ENCODE measurements around the gene AMIGO3. TPM values are rescaled to one million over a fixed set of nuclear protein-coding genes. Genes with fewer than 3 reads are reported as not detected.

Gene AMIGO3
- polyA plus RNA-seq, 1 experiment: not detected

- no peaks in the 10 kb centered on the region for H3K27me3 ChIP-seq (ENCODE audit: control insufficient read depth, insufficient read depth, low read length)
- no peak for DNase-seq (ENCODE audit: low read depth)
- CTCF ChIA-PET: no interaction called here
- TF ChIP-seq CTCF (IDR thresholded peaks at IDR 0.05; ENCODE audit: insufficient read depth, low read depth, low read length): no peak
- no peak overlapping the region for H3K4me3 ChIP-seq (ENCODE audit: low read depth, low read length)
- POLR2A ChIA-PET: no interaction called here
- peaks cover 22% of the 10 kb centered on the region for H3K36me3 ChIP-seq (ENCODE audit: control insufficient read depth, insufficient read depth, low read length)
These were observed 14.1 kb upstream of the AMIGO3 start for GRCh38 chr3:49733551-49733950.

GRCh38 chr3:49732597-49732996 lies 13.1 kb upstream of the AMIGO3 start:
- H3K4me3 ChIP-seq (ENCODE audit: low read depth, low read length): no peak overlapping the region
- no peaks in the 10 kb centered on the region for H3K27me3 ChIP-seq (ENCODE audit: control insufficient read depth, insufficient read depth, low read length)
- ChIA-PET POLR2A (no interaction called here), CTCF (interaction anchor here (0.9 kb wide), 1 partner anchor 107 kb away, joined by 3 read pairs; no protein-coding TSS in a partner anchor)
- DNase-seq (ENCODE audit: low read depth): no peak
- no peak for TF ChIP-seq CTCF (IDR thresholded peaks at IDR 0.05; ENCODE audit: insufficient read depth, low read depth, low read length)
- peaks cover 22% of the 10 kb centered on the region for H3K36me3 ChIP-seq (ENCODE audit: control insufficient read depth, insufficient read depth, low read length)

GRCh38 chr3:49729966-49730609 lies 10.6 kb upstream of the AMIGO3 start:
- peaks cover 25% of the 10 kb centered on the region for H3K36me3 ChIP-seq (ENCODE audit: control insufficient read depth, insufficient read depth, low read length)
- CTCF ChIA-PET: interaction anchor here (1.1 to 1.3 kb wide), 2 partner anchors 29 to 73 kb away, joined by 3 read pairs; partner anchors contain the start of gene INKA1
- TF ChIP-seq CTCF (IDR thresholded peaks at IDR 0.05; ENCODE audit: insufficient read depth, low read depth, low read length): no peak

GRCh38 chr3:49727924-49728361 lies 8.5 kb upstream of the AMIGO3 start:
- Histone ChIP-seq H3K27me3 (ENCODE audit: control insufficient read depth, insufficient read depth, low read length) (no peaks in the 10 kb centered on the region), H3K36me3 (ENCODE audit: control insufficient read depth, insufficient read depth, low read length) (peaks cover 21% of the 10 kb centered on the region), H3K4me3 (ENCODE audit: low read depth, low read length) (no peak overlapping the region)
- no peak for TF ChIP-seq CTCF (IDR thresholded peaks at IDR 0.05; ENCODE audit: insufficient read depth, low read depth, low read length)
- DNase-seq (ENCODE audit: low read depth): no peak
- CTCF ChIA-PET: no interaction called here
- POLR2A ChIA-PET: no interaction called here

More at GRCh38 chr3:49729966-49730609, 10.6 kb upstream of the AMIGO3 start:
- POLR2A ChIA-PET: no interaction called here
- H3K4me3 ChIP-seq (ENCODE audit: low read depth, low read length): no peak overlapping the region
- DNase-seq (ENCODE audit: low read depth): no peak
- H3K27me3 ChIP-seq (ENCODE audit: control insufficient read depth, insufficient read depth, low read length): no peaks in the 10 kb centered on the region

GRCh38 chr3:49727154-49727923 lies 7.9 kb upstream of the AMIGO3 start:
- ChIA-PET POLR2A (no interaction called here), CTCF (no interaction called here)
- no peak for DNase-seq (ENCODE audit: low read depth)
- TF ChIP-seq CTCF (IDR thresholded peaks at IDR 0.05; ENCODE audit: insufficient read depth, low read depth, low read length): no peak
- Histone ChIP-seq H3K36me3 (ENCODE audit: control insufficient read depth, insufficient read depth, low read length) (peaks cover 18% of the 10 kb centered on the region), H3K4me3 (ENCODE audit: low read depth, low read length) (no peak overlapping the region), H3K27me3 (ENCODE audit: control insufficient read depth, insufficient read depth, low read length) (no peaks in the 10 kb centered on the region)
